Thoracic aorta (tissue), 2 donors: ENCODE data around the gene PRUNE1. TPM values are rescaled to one million over a fixed set of nuclear protein-coding genes. Genes with fewer than 3 reads are reported as not detected.

Experiments used
- ATAC-seq: fragments of 150-250 bp; one replicate; pipeline ENCODE4 v1.8.0; 2017; ENCODE audit warnings: low read depth; ENCODE audit not compliant: insufficient number of reproducible peaks, low FRiP score
- DNase-seq: peaks from one replicate; pipeline ENCODE4 v3.0.0-alpha.2; 2020; ENCODE audit warnings: low spot score
- H3K27ac ChIP-seq, 2 donors: fragments of 200-600 bp; sonication (generic); 1 replicate in 1 of 2; 2 replicates in 1 of 2; pipeline ENCODE4 v1.5.1; 2016; ENCODE audit warnings: mild to moderate bottlenecking in 2 of 2, moderate library complexity in 2 of 2
- H3K27me3 ChIP-seq: fragments of 200-600 bp; sonication (generic); replicated peaks from 2 replicates; pipeline ENCODE4 v1.6.0; 2016; ENCODE audit warnings: mild to moderate bottlenecking; ENCODE audit not compliant: insufficient read depth
- H3K36me3 ChIP-seq: fragments of 200-600 bp; sonication (generic); one replicate; pipeline ENCODE4 v1.5.1; 2016
- H3K4me1 ChIP-seq, 2 donors: fragments of 200-600 bp; sonication (generic); 1 replicate in 1 of 2; 2 replicates in 1 of 2; pipeline versions ENCODE4 v1.5.1 to v1.6.0; 2016; ENCODE audit warnings: low read depth in 2 of 2, mild to moderate bottlenecking in 1 of 2; ENCODE audit not compliant: control insufficient read depth in 1 of 2
- H3K4me3 ChIP-seq: fragments of 200-600 bp; sonication (generic); 2 replicates; pipeline ENCODE4 v1.5.1; 2016; ENCODE audit warnings: mild to moderate bottlenecking
- H3K9me3 ChIP-seq: fragments of 200-600 bp; sonication (generic); 2 replicates; pipeline ENCODE4 v1.5.1; 2016
- CTCF ChIP-seq: fragments of 200-600 bp; sonication (generic); IDR thresholded peaks from one replicate; pipeline ENCODE4 v1.5.1; 2019; ENCODE audit warnings: antibody characterized with exemption
- total RNA-seq, 2 donors: library from RNA; depleted of rRNA; stranded (reverse); fragments of >200 nt; gene quantifications; one replicate each; pipeline versions ENCODE4 v1.1.0 to v1.2.3, GENCODE V29; 2016

The PRUNE1 gene
- total RNA-seq, 2 donors from 2014 or later = 16.5 to 21.3 TPM

- no peak overlapping the region for H3K4me3 ChIP-seq
- H3K27ac ChIP-seq = no peak overlapping the region
- TF ChIP-seq CTCF = no peak
- H3K36me3 ChIP-seq = no peaks in the 10 kb centered on the region
- ATAC-seq (no peak), DNase-seq (no peak)
- H3K9me3 ChIP-seq = no peaks in the 10 kb centered on the region
- H3K27me3 ChIP-seq = no peaks in the 10 kb centered on the region
- no peaks in the 10 kb centered on the region for H3K4me1 ChIP-seq
These were observed 22.9 kb upstream of the PRUNE1 start for GRCh38 chr1:150985179-150985825.

GRCh38 chr1:150987924-150988323 is 20.3 kb upstream of the PRUNE1 start:
- H3K36me3 ChIP-seq = no peaks in the 10 kb centered on the region
- H3K4me3 ChIP-seq = no peak overlapping the region
- H3K27ac ChIP-seq = no peak overlapping the region
- DNase-seq = no peak
- no peak for ATAC-seq
- no peak for TF ChIP-seq CTCF
- H3K27me3 ChIP-seq = no peaks in the 10 kb centered on the region
- H3K4me1 ChIP-seq = no peaks in the 10 kb centered on the region
- no peaks in the 10 kb centered on the region for H3K9me3 ChIP-seq

GRCh38 chr1:150992626-150993025 is 15.6 kb upstream of the PRUNE1 start:
- H3K27ac ChIP-seq = no peak overlapping the region
- no peaks in the 10 kb centered on the region for H3K27me3 ChIP-seq
- DNase-seq (no peak), ATAC-seq (no peak)
- no peak for TF ChIP-seq CTCF
- no peak overlapping the region for H3K4me3 ChIP-seq
- no peaks in the 10 kb centered on the region for H3K9me3 ChIP-seq
- H3K4me1 ChIP-seq = no peaks in the 10 kb centered on the region
- H3K36me3 ChIP-seq = peaks cover 12% of the 10 kb centered on the region

GRCh38 chr1:150994248-150994647 is 14.0 kb upstream of the PRUNE1 start:
- Histone ChIP-seq H3K36me3 (peaks cover 27% of the 10 kb centered on the region), H3K4me1 (no peaks in the 10 kb centered on the region), H3K4me3 (no peak overlapping the region), H3K9me3 (no peaks in the 10 kb centered on the region), H3K27me3 (no peaks in the 10 kb centered on the region), H3K27ac (no peak overlapping the region)
- no peak for TF ChIP-seq CTCF
- ATAC-seq (no peak), DNase-seq (no peak)

GRCh38 chr1:150995460-150995859 is 12.8 kb upstream of the PRUNE1 start:
- Histone ChIP-seq H3K4me1 (no peaks in the 10 kb centered on the region), H3K4me3 (no peak overlapping the region), H3K9me3 (no peaks in the 10 kb centered on the region), H3K36me3 (peaks cover 30% of the 10 kb centered on the region), H3K27ac (no peak overlapping the region), H3K27me3 (no peaks in the 10 kb centered on the region)
- TF ChIP-seq CTCF = no peak
- ATAC-seq (no peak), DNase-seq (no peak)
